Fibroblast of the aortic adventitia (primary cell): Measurements from ENCODE around the gene DOCK3. TPM values are rescaled to one million over a fixed set of nuclear protein-coding genes. Genes with fewer than 3 reads are reported as not detected.
A peak's percentile ranks its signal among the peaks of the same experiment; 100 is the strongest.

Experiments
- DNase-seq: peaks from one replicate; pipeline ENCODE4 v3.0.0-alpha.2; 2010; ENCODE audit warnings: low read depth
- H3K4me3 ChIP-seq: 2 replicates; pipeline ENCODE4 v1.5.1; 2011; ENCODE audit warnings: low read depth, mild to moderate bottlenecking, control low read depth, low read length, moderate library complexity
- CTCF ChIP-seq: IDR thresholded peaks from 2 replicates; pipeline ENCODE4 v1.5.1; 2011; ENCODE audit warnings: mild to moderate bottlenecking, low read length, control low read depth, inconsistent platforms; ENCODE audit not compliant: insufficient read depth
- total RNA-seq: library from RNA; depleted of rRNA; stranded (reverse); fragments of >200 nt; gene quantifications from 2 replicates; pipeline ENCODE4 v1.2.3, GENCODE V29; 2012; ENCODE audit warnings: low replicate concordance

The DOCK3 gene
- total RNA-seq, 1 donor: 0.36 TPM

DNA sequence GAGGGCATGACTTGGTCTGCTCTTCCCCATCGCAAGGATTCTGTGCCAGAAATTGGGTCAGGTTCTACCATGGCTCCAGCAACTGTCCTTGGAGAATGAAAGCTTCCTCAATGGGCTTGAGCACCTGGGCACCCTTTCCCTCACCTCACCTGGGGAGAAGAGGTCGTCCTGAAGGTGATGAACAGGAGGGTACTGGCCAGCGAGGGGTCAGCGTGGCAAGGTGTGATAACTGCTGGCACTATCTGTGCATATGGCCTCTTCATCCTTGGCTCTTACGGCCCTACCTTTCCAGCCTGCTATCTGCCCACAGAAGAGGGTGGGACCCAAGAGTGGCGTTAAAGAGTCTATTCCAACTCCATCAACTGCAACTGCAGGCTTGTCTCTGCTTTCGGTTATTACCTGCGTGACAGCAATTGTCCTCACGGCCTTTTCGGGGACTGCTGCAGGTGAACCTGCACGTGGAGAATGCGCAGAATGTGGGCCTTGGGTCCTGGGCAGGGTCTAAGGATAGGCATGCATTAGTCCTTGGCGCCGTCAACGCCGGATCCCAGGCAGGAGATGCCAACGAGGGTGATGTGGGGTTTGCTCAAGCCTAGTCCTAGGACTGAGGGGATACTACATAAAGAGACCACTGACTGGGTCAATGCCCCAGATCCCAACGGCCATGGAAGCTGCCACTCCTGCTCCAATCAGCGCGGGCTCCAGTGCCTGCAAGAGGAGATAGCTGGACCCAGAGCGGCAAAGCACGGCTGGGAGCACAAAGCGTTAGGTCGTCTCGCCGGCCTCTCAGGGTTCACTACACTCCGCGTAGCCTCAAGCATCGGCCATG lies 715.7 kb downstream of the DOCK3 start:
- TF ChIP-seq CTCF: no peak
- DNase-seq: no peak
- H3K4me3 ChIP-seq: peak overlapping the region; percentile 62

DNA sequence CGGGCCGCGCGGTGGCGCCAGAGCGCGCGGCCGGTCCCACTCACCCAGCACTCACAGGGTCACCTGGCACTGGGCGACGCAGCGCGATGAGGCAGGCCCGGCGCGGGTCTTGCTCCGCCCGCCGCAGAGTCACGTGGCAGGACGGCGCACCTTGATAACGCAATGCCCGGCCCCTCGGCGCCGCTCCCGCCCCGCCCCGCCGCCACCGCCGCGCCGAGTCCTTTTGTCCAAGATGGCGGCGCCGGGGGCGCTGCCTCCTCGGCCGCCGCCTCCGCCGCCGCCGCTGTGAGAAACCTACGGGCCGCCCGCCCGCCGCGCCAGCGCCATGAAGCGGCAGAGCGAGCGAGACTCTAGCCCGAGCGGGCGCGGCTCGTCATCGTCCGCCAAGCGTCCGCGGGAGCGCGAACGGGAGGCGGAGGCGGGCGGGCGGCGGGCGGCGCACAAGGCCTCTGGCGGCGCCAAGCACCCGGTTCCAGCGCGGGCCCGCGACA lies 716.4 kb downstream of the DOCK3 start, which contains the start of gene RBM15B:
Gene RBM15B, plus strand, starts transcription at position 211 of the 491 bp plus-strand sequence. Its CDS starts 115 bp downstream, at position 326.
- DNase-seq: peak; percentile 93
- peak; percentile 88 for TF ChIP-seq CTCF
- H3K4me3 ChIP-seq: peak within 1 kb of the TSS; percentile 76

- no peak for DNase-seq
- no peak for TF ChIP-seq CTCF
- H3K4me3 ChIP-seq: peak overlapping the region; percentile 76
Measured at GRCh38 chr3:51391566-51392354, 717.0 kb downstream of the DOCK3 start.

- TF ChIP-seq CTCF: no peak
- H3K4me3 ChIP-seq: peak overlapping the region; percentile 76
- DNase-seq: no peak
Measured at GRCh38 chr3:51392355-51393133, 717.8 kb downstream of the DOCK3 start.

DNA sequence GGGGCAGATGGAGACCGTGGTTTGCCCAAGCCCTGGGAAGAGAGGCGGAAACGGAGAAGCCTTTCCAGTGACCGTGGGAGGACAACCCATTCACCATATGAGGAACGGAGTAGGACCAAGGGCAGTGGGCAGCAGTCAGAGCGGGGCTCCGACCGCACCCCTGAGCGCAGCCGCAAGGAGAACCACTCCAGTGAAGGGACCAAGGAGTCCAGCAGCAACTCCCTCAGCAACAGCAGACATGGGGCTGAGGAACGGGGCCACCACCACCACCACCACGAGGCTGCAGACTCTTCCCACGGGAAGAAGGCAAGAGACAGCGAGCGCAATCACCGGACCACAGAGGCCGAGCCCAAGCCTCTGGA lies 718.4 kb downstream of the DOCK3 start:
- H3K4me3 ChIP-seq: peak overlapping the region; percentile 5
- no peak for DNase-seq
- no peak for TF ChIP-seq CTCF

DNA sequence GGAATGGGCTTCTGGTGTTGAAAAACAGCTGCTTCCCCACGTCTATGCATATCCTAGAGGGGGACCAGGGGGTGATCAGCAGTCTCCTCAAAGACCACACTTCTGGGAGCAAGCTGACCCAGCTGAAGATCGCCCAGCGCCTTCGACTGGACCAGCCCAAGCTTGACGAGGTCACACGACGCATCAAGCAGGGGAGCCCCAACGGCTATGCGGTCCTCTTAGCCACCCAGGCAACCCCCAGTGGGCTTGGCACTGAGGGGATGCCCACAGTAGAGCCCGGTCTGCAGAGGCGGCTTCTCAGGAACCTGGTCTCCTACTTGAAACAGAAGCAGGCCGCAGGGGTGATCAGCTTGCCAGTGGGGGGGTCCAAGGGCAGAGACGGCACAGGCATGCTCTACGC lies 718.8 kb downstream of the DOCK3 start:
- no peak for TF ChIP-seq CTCF
- no peak overlapping the region for H3K4me3 ChIP-seq
- no peak for DNase-seq
